Measurements from ENCODE around the gene BORCS5.
"Not testable (repeated sequence)": the region's sequence is repeated elsewhere in the genome, so short reads cannot be mapped to it uniquely, and the experiment has no call there.

The BORCS5 gene

DNA sequence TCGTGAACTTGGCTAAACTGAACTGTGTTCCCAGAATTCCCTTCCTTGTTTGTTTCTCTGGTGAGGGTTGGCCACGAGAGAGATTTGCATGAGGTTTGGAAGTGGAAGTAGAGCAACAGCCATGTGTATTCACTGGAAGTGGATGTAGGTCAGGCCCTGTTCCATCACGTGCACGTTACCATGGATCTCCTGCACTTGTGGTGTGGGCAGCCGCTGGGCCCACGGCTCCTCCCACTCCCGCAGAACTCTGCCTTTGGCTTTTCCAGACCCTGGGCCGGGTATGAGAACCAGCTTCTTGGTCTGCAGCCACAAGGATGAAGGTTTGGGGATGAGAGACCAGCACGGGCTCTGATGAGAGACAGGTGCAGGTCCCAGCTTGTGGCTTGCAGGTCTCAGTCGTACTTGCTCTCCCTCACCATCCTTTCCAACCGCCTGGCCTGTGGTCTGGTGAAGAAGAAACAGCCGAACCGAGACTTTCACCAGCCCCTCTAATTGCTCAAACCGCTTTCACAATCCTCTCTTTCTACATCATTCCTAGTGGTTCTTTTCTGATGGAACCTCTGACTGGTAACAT, 110.9 kb downstream of the BORCS5 start:
- H3K36me3 ChIP-seq (ENCODE audit: control insufficient read depth in 1 of 2, insufficient read depth in 2 of 2, low read length in 2 of 2): peaks cover 8 to 12% of the 10 kb centered on the region in 2 donors
- H3K9me3 ChIP-seq (ENCODE audit: control insufficient read depth in 1 of 2, low read length in 2 of 2): no peaks in the 10 kb centered on the region
- no peak overlapping the region for H3K4me3 ChIP-seq (ENCODE audit: low read depth in 1 of 2, low read length in 2 of 2)
- H3K27me3 ChIP-seq (ENCODE audit: low read depth, low read length): no peaks in the 10 kb centered on the region
- no peak overlapping the region for H3K27ac ChIP-seq (ENCODE audit: low read length)
- no peaks in the 10 kb centered on the region for H3K4me1 ChIP-seq (ENCODE audit: control insufficient read depth in 1 of 2, insufficient read depth in 2 of 2, low read length in 2 of 2)

- no peak overlapping the region for H3K27ac ChIP-seq (ENCODE audit: low read length)
- no peaks in the 10 kb centered on the region for H3K9me3 ChIP-seq (ENCODE audit: control insufficient read depth in 1 of 2, low read length in 2 of 2)
- peaks cover 8 to 12% of the 10 kb centered on the region in 2 donors for H3K36me3 ChIP-seq (ENCODE audit: control insufficient read depth in 1 of 2, insufficient read depth in 2 of 2, low read length in 2 of 2)
- no peaks in the 10 kb centered on the region for H3K4me1 ChIP-seq (ENCODE audit: control insufficient read depth in 1 of 2, insufficient read depth in 2 of 2, low read length in 2 of 2)
- H3K4me3 ChIP-seq (ENCODE audit: low read depth in 1 of 2, low read length in 2 of 2): no peak overlapping the region
- no peaks in the 10 kb centered on the region for H3K27me3 ChIP-seq (ENCODE audit: low read depth, low read length)
These were observed 111.7 kb downstream of the BORCS5 start for GRCh38 chr12:12468575-12468974.

DNA sequence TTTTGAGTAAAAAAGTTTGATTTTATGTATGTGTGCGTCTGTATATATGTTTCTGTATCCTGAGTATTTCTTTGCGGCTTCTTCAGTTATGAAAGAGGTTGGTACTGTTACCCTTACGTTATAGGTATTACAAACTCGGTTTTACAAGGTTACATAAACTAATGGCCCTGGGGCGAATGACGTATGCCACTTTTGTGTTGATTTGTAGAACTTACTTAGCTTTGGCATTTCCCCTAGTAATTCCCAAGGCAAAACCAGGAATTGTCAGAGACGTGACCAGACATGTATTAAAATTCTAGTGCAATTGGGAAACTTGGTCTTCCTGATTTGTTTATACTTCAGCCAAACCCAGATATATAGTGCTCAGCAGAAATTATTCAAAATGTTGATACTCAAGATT, 112.5 kb downstream of the BORCS5 start:
- H3K36me3 ChIP-seq (ENCODE audit: control insufficient read depth in 1 of 2, insufficient read depth in 2 of 2, low read length in 2 of 2): peaks cover 8 to 12% of the 10 kb centered on the region in 2 donors
- no peaks in the 10 kb centered on the region for H3K4me1 ChIP-seq (ENCODE audit: control insufficient read depth in 1 of 2, insufficient read depth in 2 of 2, low read length in 2 of 2)
- no peaks in the 10 kb centered on the region for H3K27me3 ChIP-seq (ENCODE audit: low read depth, low read length)
- H3K27ac ChIP-seq (ENCODE audit: low read length): no peak overlapping the region
- no peak overlapping the region for H3K4me3 ChIP-seq (ENCODE audit: low read depth in 1 of 2, low read length in 2 of 2)
- H3K9me3 ChIP-seq (ENCODE audit: control insufficient read depth in 1 of 2, low read length in 2 of 2): no peaks in the 10 kb centered on the region

DNA sequence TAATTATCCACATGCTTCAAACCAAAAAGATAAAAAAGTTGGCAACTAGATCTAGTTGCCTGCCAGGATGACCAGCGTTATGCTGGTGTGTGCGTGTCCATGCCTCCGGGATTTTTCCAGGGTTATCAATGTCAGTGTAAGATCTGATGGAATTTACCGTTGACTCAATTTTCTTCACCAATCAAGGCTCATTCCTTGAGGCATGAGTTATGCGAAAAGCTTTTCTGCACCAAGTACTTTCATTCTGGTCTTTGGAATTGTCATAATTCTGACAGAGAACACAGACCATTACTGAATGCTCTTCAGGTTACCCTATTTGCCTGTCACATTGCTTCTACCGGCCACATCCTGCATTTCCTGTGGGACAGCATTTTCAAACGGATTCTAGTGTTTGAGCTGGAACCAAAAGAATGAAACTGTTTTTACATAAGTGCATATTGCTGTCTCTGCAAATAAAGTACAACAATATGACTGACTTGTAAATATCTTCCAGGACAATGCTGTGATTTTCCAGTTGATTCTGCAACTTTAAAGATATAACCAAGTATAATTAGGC, 114.0 kb downstream of the BORCS5 start:
- H3K4me1 ChIP-seq (ENCODE audit: control insufficient read depth in 1 of 2, insufficient read depth in 2 of 2, low read length in 2 of 2): no peaks in the 10 kb centered on the region
- H3K4me3 ChIP-seq (ENCODE audit: low read depth in 1 of 2, low read length in 2 of 2): no peak overlapping the region
- H3K27ac ChIP-seq (ENCODE audit: low read length): no peak overlapping the region
- no peaks in the 10 kb centered on the region for H3K27me3 ChIP-seq (ENCODE audit: low read depth, low read length)
- H3K9me3 ChIP-seq (ENCODE audit: control insufficient read depth in 1 of 2, low read length in 2 of 2): no peaks in the 10 kb centered on the region
- peaks cover 3 to 22% of the 10 kb centered on the region in 2 donors for H3K36me3 ChIP-seq (ENCODE audit: control insufficient read depth in 1 of 2, insufficient read depth in 2 of 2, low read length in 2 of 2)

DNA sequence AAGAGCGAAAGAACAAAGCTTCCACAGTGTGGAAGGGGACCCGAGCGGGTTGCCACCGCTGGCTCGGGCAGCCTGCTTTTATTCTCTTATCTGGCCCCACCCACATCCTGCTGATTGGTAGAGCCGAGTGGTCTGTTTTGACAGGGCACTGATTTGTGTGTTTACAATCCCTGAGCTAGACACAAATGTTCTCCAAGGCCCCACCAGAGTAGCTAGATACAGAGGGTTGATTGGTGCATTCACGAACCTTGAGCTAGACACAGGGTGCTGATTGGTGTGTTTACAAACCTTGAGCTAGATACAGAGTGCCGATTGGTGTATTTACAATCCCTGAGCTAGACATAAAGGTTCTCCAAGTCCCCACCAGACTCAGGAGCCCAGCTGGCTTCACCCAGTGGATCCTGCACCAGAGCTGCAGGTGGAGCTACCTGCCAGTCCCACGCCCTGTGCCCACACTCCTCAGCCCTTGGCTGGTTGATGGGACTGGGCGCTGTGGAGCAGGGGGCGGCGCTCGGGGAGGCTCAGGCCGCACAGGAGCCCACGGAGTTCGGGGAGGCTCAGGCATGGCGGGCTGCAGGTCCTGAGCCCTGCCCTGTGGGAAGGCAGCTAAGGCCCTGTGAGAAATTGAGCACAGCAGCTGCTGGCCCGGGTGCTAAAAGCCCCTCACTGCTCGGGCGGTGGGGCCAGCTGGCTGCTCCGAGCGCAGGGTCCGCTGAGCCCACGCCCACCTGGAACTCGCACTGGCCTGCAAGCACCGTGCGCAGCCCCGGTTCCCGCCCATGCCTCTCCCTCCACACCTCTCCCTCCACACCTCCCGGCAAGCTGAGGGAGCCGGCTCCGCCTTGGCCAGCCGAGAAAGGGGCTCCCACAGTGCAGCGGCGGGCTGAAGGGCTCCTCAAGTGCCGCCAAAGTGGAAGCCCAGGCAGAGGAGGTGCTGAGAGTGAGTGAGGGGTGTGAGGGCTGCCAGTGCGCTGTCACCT, 115.4 kb downstream of the BORCS5 start:
- H3K36me3 ChIP-seq (ENCODE audit: control insufficient read depth in 1 of 2, insufficient read depth in 2 of 2, low read length in 2 of 2): peaks cover 14 to 28% of the 10 kb centered on the region in 2 donors
- H3K27ac ChIP-seq (ENCODE audit: low read length); H3K4me1 ChIP-seq (ENCODE audit: control insufficient read depth in 1 of 2, insufficient read depth in 2 of 2, low read length in 2 of 2); H3K4me3 ChIP-seq (ENCODE audit: low read depth in 1 of 2, low read length in 2 of 2); H3K27me3 ChIP-seq (ENCODE audit: low read depth, low read length); H3K9me3 ChIP-seq (ENCODE audit: control insufficient read depth in 1 of 2, low read length in 2 of 2): not testable (repeated sequence)

GRCh38 chr12:12473223-12473622, 116.3 kb downstream of the BORCS5 start:
- Histone ChIP-seq H3K4me1 (ENCODE audit: control insufficient read depth in 1 of 2, insufficient read depth in 2 of 2, low read length in 2 of 2) (no peaks in the 10 kb centered on the region), H3K4me3 (ENCODE audit: low read depth in 1 of 2, low read length in 2 of 2) (no peak overlapping the region), H3K27ac (ENCODE audit: low read length) (no peak overlapping the region), H3K27me3 (ENCODE audit: low read depth, low read length) (no peaks in the 10 kb centered on the region), H3K36me3 (ENCODE audit: control insufficient read depth in 1 of 2, insufficient read depth in 2 of 2, low read length in 2 of 2) (peaks cover 22 to 29% of the 10 kb centered on the region in 2 donors), H3K9me3 (ENCODE audit: control insufficient read depth in 1 of 2, low read length in 2 of 2) (no peaks in the 10 kb centered on the region)

DNA sequence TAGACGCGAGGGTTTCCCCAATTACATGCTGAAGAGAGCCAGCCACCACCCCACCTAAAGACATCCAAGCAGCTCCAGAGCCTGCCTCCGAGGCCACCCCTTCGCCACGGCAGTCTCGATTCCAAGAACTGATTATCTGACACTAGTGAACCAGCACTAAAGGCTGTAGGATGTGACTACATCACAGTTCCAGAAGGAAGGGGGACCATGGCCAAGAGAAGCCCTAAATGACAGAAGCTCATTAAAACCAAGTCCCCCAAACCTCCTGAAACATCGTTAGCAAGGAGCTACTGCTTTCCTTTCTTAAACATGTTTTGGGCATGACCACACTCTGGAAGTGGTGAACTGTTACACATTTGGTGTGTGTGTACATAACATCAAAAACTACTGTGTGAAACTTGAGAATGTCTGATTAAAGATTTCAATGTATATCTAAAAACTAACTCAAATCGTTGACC, 117.6 kb downstream of the BORCS5 start:
- H3K9me3 ChIP-seq (ENCODE audit: control insufficient read depth in 1 of 2, low read length in 2 of 2): no peaks in the 10 kb centered on the region
- peak overlapping the region; percentile 21 for H3K27ac ChIP-seq (ENCODE audit: low read length)
- H3K27me3 ChIP-seq (ENCODE audit: low read depth, low read length): no peaks in the 10 kb centered on the region
- no peak overlapping the region for H3K4me3 ChIP-seq (ENCODE audit: low read depth in 1 of 2, low read length in 2 of 2)
- H3K4me1 ChIP-seq (ENCODE audit: control insufficient read depth in 1 of 2, insufficient read depth in 2 of 2, low read length in 2 of 2): no peaks in the 10 kb centered on the region
- H3K36me3 ChIP-seq (ENCODE audit: control insufficient read depth in 1 of 2, insufficient read depth in 2 of 2, low read length in 2 of 2): peaks cover 35 to 38% of the 10 kb centered on the region in 2 donors

DNA sequence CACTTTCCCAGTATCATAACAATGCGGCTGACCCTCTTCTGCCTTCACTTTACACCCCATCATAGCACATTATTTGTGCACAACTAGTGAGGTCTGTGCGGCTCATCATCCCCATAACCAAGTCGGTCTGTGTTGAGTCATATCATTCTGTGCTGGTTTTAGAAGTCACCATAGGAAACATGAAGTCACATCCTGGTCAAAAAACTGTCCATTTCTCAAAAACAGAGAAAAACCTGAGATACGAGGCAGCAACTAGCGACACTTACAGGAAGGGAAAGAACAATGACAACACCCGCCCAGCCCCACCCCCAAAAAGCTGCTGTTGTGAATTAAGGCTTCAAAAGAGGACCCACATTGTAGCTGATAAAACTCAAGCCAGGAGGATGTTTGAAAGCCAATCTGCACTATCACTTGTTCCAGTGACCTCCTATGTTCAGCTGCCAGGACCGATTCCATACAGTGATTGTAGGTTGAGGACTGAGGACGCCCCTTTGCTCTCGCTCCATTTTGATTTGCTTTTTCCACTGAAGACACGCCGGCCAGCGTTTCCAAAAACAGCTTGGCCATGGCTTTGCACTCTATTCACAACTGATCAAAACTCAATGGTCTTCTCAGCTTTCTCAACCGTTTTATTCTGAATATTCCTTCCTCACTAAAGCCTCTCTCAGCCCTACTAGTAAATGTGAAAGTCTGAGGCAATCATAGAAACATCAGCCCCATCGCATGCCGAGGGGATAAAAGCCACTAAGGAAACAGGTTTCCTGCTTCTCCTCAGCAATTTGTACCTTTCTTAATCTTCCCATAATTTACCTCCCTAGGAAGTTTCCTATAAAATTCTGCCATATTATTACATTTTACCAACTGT, 118.3 kb downstream of the BORCS5 start:
- H3K4me1 ChIP-seq (ENCODE audit: control insufficient read depth in 1 of 2, insufficient read depth in 2 of 2, low read length in 2 of 2): no peaks in the 10 kb centered on the region
- H3K9me3 ChIP-seq (ENCODE audit: control insufficient read depth in 1 of 2, low read length in 2 of 2): no peaks in the 10 kb centered on the region
- peaks cover 41 to 44% of the 10 kb centered on the region in 2 donors for H3K36me3 ChIP-seq (ENCODE audit: control insufficient read depth in 1 of 2, insufficient read depth in 2 of 2, low read length in 2 of 2)
- peak overlapping the region; percentile 23 for H3K27ac ChIP-seq (ENCODE audit: low read length)
- no peaks in the 10 kb centered on the region for H3K27me3 ChIP-seq (ENCODE audit: low read depth, low read length)
- H3K4me3 ChIP-seq (ENCODE audit: low read depth in 1 of 2, low read length in 2 of 2): no peak overlapping the region

DNA sequence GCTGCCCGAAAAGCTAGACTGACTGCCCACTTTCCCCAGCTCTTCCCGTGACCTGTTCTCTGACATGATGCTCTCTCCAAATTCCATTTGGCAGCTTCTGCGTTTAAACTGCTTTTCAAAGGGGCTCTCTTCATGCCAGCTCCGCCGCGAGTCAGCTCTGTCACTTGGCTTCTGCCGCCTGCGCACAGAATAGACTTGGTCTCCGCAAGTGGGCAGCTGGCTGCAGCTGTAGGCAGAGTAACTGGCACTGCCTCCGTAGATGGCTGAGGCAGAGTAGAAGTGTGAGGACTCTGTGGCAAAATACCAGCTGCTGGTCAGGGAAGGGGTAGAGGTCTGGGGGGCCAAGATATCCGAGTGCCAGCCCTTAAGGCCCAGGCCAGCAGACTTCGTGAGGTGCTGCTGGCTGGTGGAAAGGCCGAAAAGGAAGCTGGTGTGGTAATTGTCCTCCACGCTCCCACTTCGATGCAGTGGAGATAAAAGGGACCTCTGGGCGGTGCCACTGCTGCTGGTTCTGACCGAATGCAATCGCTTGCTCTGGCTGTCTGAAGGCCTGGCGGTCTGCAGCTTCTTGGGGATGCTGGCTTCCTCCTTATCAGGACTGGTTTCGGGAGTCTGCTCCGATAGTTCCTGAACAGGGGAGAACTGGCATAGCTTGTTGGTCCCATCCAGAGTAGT, 120.1 kb downstream of the BORCS5 start:
- no peak overlapping the region for H3K27ac ChIP-seq (ENCODE audit: low read length)

DNA sequence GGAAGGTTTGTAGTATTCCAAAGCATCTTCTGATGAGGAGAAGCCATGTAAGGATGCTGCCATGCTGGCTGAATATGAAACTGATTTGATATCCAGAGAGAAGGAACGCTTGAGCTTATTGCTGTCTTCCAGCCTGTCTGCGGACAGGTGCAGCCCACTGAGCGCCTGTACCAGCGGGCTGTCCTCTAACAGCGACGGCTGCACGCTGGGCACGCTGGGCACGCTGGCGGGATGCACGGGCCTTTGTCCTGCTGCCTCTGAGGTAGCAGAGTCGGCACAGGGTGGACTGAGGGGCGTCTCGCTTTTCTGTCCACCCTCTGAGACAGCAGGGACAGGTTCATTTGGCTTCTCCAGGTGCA, 120.6 kb downstream of the BORCS5 start:
- no peaks in the 10 kb centered on the region for H3K4me1 ChIP-seq (ENCODE audit: control insufficient read depth in 1 of 2, insufficient read depth in 2 of 2, low read length in 2 of 2)
- H3K4me3 ChIP-seq (ENCODE audit: low read depth in 1 of 2, low read length in 2 of 2): no peak overlapping the region
- H3K27ac ChIP-seq (ENCODE audit: low read length): no peak overlapping the region
- peaks cover 46 to 53% of the 10 kb centered on the region in 2 donors for H3K36me3 ChIP-seq (ENCODE audit: control insufficient read depth in 1 of 2, insufficient read depth in 2 of 2, low read length in 2 of 2)
- no peaks in the 10 kb centered on the region for H3K9me3 ChIP-seq (ENCODE audit: control insufficient read depth in 1 of 2, low read length in 2 of 2)
- no peaks in the 10 kb centered on the region for H3K27me3 ChIP-seq (ENCODE audit: low read depth, low read length)

More for the DNA sequence above, 120.1 kb downstream of the BORCS5 start:
- Histone ChIP-seq H3K9me3 (ENCODE audit: control insufficient read depth in 1 of 2, low read length in 2 of 2) (no peaks in the 10 kb centered on the region), H3K27me3 (ENCODE audit: low read depth, low read length) (no peaks in the 10 kb centered on the region), H3K36me3 (ENCODE audit: control insufficient read depth in 1 of 2, insufficient read depth in 2 of 2, low read length in 2 of 2) (peaks cover 46 to 51% of the 10 kb centered on the region in 2 donors), H3K4me1 (ENCODE audit: control insufficient read depth in 1 of 2, insufficient read depth in 2 of 2, low read length in 2 of 2) (no peaks in the 10 kb centered on the region), H3K4me3 (ENCODE audit: low read depth in 1 of 2, low read length in 2 of 2) (no peak overlapping the region)

Measured in muscle layer of duodenum (tissue), 2 donors.